Hypothalamus (tissue), 51 donors: Measurements from ENCODE around the gene DGCR8.
A peak's percentile ranks its signal among the peaks of the same experiment; 100 is the strongest.

Source experiments
- DNase-seq, 51 donors: peaks; one replicate each; lab custom pipeline; 2025; lab: John Stamatoyannopoulos, UW

The DGCR8 gene

GRCh38 chr22:20133930-20134549 lies 54.0 kb downstream of the DGCR8 start:
- DNase-seq, result no peak

GRCh38 chr22:20135265-20135664 lies 55.2 kb downstream of the DGCR8 start:
- no peak for DNase-seq

- no peak for DNase-seq
These were observed 56.0 kb downstream of the DGCR8 start for GRCh38 chr22:20135806-20136602.

- DNase-seq, result no peak
These were observed 56.5 kb downstream of the DGCR8 start for GRCh38 chr22:20136603-20136873.

- no peak for DNase-seq
These were observed 57.1 kb downstream of the DGCR8 start for GRCh38 chr22:20137113-20137512.

GRCh38 chr22:20137671-20138416 lies 57.8 kb downstream of the DGCR8 start:
- DNase-seq, result peak in 16 of 51 donors; percentile 9 to 62 (median 28)

GRCh38 chr22:20138417-20138738 lies 58.3 kb downstream of the DGCR8 start:
- peak in 2 of 51 donors; percentile 47 to 62 for DNase-seq

- no peak for DNase-seq
These were observed 58.8 kb downstream of the DGCR8 start for GRCh38 chr22:20138868-20139267.

- DNase-seq, result no peak
These were observed 59.5 kb downstream of the DGCR8 start for GRCh38 chr22:20139391-20140106.

GRCh38 chr22:20140107-20140445 lies 60.0 kb downstream of the DGCR8 start:
- no peak for DNase-seq

GRCh38 chr22:20140521-20140964 lies 60.5 kb downstream of the DGCR8 start:
- no peak for DNase-seq

GRCh38 chr22:20141186-20142077 lies 61.4 kb downstream of the DGCR8 start:
- DNase-seq, result no peak

GRCh38 chr22:20142711-20143621 lies 62.9 kb downstream of the DGCR8 start:
- no peak for DNase-seq

- no peak for DNase-seq
These were observed 64.0 kb downstream of the DGCR8 start for GRCh38 chr22:20143883-20144665.

GRCh38 chr22:20145206-20145831 lies 65.3 kb downstream of the DGCR8 start:
- no peak for DNase-seq

GRCh38 chr22:20145832-20146223 lies 65.8 kb downstream of the DGCR8 start:
- DNase-seq, result no peak

- no peak for DNase-seq
These were observed 66.7 kb downstream of the DGCR8 start for GRCh38 chr22:20146777-20147176.
